ENCODE measurements around the gene SPPL2C. TPM values are rescaled to one million over a fixed set of nuclear protein-coding genes. Genes with fewer than 3 reads are reported as not detected.

Gene SPPL2C
- total and polyA plus RNA-seq, 2 of the 13 experiments (the other 11 are each of a cell fraction or from before 2014, with no cell fraction given) = not detected

DNA sequence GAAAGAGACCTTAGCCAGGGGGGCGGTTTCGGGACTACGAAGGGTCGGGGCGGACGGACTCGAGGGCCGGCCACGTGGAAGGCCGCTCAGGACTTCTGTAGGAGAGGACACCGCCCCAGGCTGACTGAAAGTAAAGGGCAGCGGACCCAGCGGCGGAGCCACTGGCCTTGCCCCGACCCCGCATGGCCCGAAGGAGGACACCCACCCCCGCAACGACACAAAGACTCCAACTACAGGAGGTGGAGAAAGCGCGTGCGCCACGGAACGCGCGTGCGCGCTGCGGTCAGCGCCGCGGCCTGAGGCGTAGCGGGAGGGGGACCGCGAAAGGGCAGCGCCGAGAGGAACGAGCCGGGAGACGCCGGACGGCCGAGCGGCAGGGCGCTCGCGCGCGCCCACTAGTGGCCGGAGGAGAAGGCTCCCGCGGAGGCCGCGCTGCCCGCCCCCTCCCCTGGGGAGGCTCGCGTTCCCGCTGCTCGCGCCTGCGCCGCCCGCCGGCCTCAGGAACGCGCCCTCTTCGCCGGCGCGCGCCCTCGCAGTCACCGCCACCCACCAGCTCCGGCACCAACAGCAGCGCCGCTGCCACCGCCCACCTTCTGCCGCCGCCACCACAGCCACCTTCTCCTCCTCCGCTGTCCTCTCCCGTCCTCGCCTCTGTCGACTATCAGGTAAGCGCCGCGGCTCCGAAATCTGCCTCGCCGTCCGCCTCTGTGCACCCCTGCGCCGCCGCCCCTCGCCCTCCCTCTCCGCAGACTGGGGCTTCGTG is 49.5 kb downstream of the SPPL2C start, which contains the start of gene MAPT (continued):
- TF ChIP-seq, protein P1, sequence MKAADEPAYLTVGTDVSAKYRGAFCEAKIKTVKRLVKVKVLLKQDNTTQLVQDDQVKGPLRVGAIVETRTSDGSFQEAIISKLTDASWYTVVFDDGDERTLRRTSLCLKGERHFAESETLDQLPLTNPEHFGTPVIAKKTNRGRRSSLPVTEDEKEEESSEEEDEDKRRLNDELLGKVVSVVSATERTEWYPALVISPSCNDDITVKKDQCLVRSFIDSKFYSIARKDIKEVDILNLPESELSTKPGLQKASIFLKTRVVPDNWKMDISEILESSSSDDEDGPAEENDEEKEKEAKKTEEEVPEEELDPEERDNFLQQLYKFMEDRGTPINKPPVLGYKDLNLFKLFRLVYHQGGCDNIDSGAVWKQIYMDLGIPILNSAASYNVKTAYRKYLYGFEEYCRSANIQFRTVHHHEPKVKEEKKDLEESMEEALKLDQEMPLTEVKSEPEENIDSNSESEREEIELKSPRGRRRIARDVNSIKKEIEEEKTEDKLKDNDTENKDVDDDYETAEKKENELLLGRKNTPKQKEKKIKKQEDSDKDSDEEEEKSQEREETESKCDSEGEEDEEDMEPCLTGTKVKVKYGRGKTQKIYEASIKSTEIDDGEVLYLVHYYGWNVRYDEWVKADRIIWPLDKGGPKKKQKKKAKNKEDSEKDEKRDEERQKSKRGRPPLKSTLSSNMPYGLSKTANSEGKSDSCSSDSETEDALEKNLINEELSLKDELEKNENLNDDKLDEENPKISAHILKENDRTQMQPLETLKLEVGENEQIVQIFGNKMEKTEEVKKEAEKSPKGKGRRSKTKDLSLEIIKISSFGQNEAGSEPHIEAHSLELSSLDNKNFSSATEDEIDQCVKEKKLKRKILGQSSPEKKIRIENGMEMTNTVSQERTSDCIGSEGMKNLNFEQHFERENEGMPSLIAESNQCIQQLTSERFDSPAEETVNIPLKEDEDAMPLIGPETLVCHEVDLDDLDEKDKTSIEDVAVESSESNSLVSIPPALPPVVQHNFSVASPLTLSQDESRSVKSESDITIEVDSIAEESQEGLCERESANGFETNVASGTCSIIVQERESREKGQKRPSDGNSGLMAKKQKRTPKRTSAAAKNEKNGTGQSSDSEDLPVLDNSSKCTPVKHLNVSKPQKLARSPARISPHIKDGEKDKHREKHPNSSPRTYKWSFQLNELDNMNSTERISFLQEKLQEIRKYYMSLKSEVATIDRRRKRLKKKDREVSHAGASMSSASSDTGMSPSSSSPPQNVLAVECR (CRISPR knock-in tag; IDR thresholded peaks at IDR 0.05; ENCODE audit: borderline replicate concordance) = peak; percentile 52
- TF ChIP-seq ZFP41 (CRISPR knock-in tag; IDR thresholded peaks at IDR 0.05; ENCODE audit: borderline replicate concordance) = no peak
- TF ChIP-seq, protein P2, sequence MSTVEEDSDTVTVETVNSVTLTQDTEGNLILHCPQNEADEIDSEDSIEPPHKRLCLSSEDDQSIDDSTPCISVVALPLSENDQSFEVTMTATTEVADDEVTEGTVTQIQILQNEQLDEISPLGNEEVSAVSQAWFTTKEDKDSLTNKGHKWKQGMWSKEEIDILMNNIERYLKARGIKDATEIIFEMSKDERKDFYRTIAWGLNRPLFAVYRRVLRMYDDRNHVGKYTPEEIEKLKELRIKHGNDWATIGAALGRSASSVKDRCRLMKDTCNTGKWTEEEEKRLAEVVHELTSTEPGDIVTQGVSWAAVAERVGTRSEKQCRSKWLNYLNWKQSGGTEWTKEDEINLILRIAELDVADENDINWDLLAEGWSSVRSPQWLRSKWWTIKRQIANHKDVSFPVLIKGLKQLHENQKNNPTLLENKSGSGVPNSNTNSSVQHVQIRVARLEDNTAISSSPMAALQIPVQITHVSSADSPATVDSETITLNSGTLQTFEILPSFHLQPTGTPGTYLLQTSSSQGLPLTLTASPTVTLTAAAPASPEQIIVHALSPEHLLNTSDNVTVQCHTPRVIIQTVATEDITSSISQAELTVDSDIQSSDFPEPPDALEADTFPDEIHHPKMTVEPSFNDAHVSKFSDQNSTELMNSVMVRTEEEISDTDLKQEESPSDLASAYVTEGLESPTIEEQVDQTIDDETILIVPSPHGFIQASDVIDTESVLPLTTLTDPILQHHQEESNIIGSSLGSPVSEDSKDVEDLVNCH (CRISPR knock-in tag; IDR thresholded peaks at IDR 0.05) = no peak
- TF ChIP-seq YEATS4 (CRISPR knock-in tag; IDR thresholded peaks at IDR 0.05; ENCODE audit: borderline replicate concordance) = no peak; the same call in 1 of the 2 replicates
- no peak for TF ChIP-seq ZNF207 (IDR thresholded peaks at IDR 0.05; ENCODE audit: borderline replicate concordance)
- no peak for TF ChIP-seq ZNF17 (CRISPR knock-in tag; IDR thresholded peaks at IDR 0.05)
- no peak for TF ChIP-seq ZNF678 (CRISPR knock-in tag; IDR thresholded peaks at IDR 0.05)
- TF ChIP-seq, protein P3, sequence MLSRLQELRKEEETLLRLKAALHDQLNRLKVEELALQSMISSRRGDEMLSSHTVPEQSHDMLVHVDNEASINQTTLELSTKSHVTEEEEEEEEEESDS (CRISPR knock-in tag; IDR thresholded peaks at IDR 0.05; ENCODE audit: borderline replicate concordance) = no peak
- TF ChIP-seq CSRNP2 (CRISPR knock-in tag; conservative IDR thresholded peaks at IDR 0.05; ENCODE audit: low read depth) = no peak
- TF ChIP-seq XBP1 (CRISPR knock-in tag; IDR thresholded peaks at IDR 0.05) = no peak
- no peak for TF ChIP-seq NR1H2 (CRISPR knock-in tag; IDR thresholded peaks at IDR 0.05; ENCODE audit: borderline replicate concordance, low read depth)
- TF ChIP-seq ZNF589 (CRISPR knock-in tag; conservative IDR thresholded peaks at IDR 0.05) = no peak
- no peak for TF ChIP-seq TRIM22 (IDR thresholded peaks at IDR 0.05)
- TF ChIP-seq MEF2D (CRISPR knock-in tag; IDR thresholded peaks at IDR 0.05) = no peak
- TF ChIP-seq, protein P4, sequence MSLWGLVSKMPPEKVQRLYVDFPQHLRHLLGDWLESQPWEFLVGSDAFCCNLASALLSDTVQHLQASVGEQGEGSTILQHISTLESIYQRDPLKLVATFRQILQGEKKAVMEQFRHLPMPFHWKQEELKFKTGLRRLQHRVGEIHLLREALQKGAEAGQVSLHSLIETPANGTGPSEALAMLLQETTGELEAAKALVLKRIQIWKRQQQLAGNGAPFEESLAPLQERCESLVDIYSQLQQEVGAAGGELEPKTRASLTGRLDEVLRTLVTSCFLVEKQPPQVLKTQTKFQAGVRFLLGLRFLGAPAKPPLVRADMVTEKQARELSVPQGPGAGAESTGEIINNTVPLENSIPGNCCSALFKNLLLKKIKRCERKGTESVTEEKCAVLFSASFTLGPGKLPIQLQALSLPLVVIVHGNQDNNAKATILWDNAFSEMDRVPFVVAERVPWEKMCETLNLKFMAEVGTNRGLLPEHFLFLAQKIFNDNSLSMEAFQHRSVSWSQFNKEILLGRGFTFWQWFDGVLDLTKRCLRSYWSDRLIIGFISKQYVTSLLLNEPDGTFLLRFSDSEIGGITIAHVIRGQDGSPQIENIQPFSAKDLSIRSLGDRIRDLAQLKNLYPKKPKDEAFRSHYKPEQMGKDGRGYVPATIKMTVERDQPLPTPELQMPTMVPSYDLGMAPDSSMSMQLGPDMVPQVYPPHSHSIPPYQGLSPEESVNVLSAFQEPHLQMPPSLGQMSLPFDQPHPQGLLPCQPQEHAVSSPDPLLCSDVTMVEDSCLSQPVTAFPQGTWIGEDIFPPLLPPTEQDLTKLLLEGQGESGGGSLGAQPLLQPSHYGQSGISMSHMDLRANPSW (CRISPR knock-in tag; IDR thresholded peaks at IDR 0.05; ENCODE audit: borderline replicate concordance) = no peak
- no peak for TF ChIP-seq ISX (CRISPR knock-in tag; conservative IDR thresholded peaks at IDR 0.05)

Measured in HepG2 (cell line).